MCF 10A (cell line): ENCODE results near the gene MFAP4. TPM values are rescaled to one million over a fixed set of nuclear protein-coding genes. Genes with fewer than 3 reads are reported as not detected.

Source experiments
- BruUV-seq: library from RNA; stranded (reverse); fragments of 400-500 nt; replicated peaks from 2 replicates; lab custom pipeline; 2021; lab: Mats Ljungman, UMichigan
- CTCF ChIA-PET: fragments of 300-600 bp; sonication (Branson Sonifier 250); formaldehyde crosslinking; extraction: SDS; loops from one replicate; lab custom pipeline; 2021; ENCODE audit warnings: antibody characterized with exemption, inconsistent platforms; lab: Yijun Ruan, JAX
- POLR2A ChIA-PET: fragments of 300-600, 350-650 bp; sonication (Branson Sonifier 250); formaldehyde crosslinking; extraction: SDS; loops from one replicate; lab custom pipeline; 2020; ENCODE audit warnings: antibody characterized with exemption, inconsistent platforms; lab: Yijun Ruan, JAX
- DNase-seq: peaks from one replicate; pipeline ENCODE4 v3.0.0-alpha.2; 2018; ENCODE audit not compliant: unreplicated experiment
- H3K27ac Mint-ChIP-seq: one replicate; pipeline ENCODE4 v1.8.0; 2022; ENCODE audit warnings: mild to moderate bottlenecking, low read depth, mixed read lengths; ENCODE audit not compliant: unreplicated experiment
- H3K27me3 Mint-ChIP-seq: one replicate; pipeline ENCODE4 v1.8.0; 2022; ENCODE audit warnings: mixed read lengths; ENCODE audit not compliant: insufficient read depth, unreplicated experiment
- H3K36me3 Mint-ChIP-seq: one replicate; pipeline ENCODE4 v1.8.0; 2022; ENCODE audit warnings: mild to moderate bottlenecking, moderate library complexity, mixed read lengths; ENCODE audit not compliant: insufficient read depth, unreplicated experiment
- H3K4me1 Mint-ChIP-seq: one replicate; pipeline ENCODE4 v1.8.0; 2022; ENCODE audit warnings: mixed read lengths; ENCODE audit not compliant: insufficient read depth, unreplicated experiment
- H3K4me3 Mint-ChIP-seq: one replicate; pipeline ENCODE4 v1.8.0; 2022; ENCODE audit warnings: mild to moderate bottlenecking, moderate library complexity, mixed read lengths; ENCODE audit not compliant: unreplicated experiment
- H3K9me3 Mint-ChIP-seq: one replicate; pipeline ENCODE4 v1.8.0; 2022; ENCODE audit warnings: mixed read lengths; ENCODE audit not compliant: unreplicated experiment
- CTCF ChIP-seq: fragments of 200-600 bp; IDR thresholded peaks from one replicate; pipeline ENCODE4 v1.8.0; 2022; ENCODE audit warnings: antibody characterized with exemption, mild to moderate bottlenecking; ENCODE audit not compliant: unreplicated experiment
- intact Hi-C: fragments of 100-400 bp; cut with micrococcal nuclease; formaldehyde crosslinking; loops from 2 replicates; pipeline ENCODE4 v1.14.1; 2022
- total RNA-seq: library from RNA; stranded (reverse); gene quantifications from 2 replicates; pipeline ENCODE4 v1.2.3, GENCODE V29; 2022

Gene MFAP4
- total RNA-seq, 1 experiment from 2014 or later: not detected

GRCh38 chr17:19380481-19381301, 6.3 kb downstream of the MFAP4 start:
- no peak for TF ChIP-seq CTCF
- intact Hi-C loops: no loop called here
- Mint-ChIP-seq H3K27ac (no peak overlapping the region), H3K4me3 (no peak overlapping the region), H3K36me3 (peaks cover 28% of the 10 kb centered on the region), H3K27me3 (no peaks in the 10 kb centered on the region), H3K4me1 (peaks cover 26% of the 10 kb centered on the region), H3K9me3 (no peaks in the 10 kb centered on the region)
- POLR2A ChIA-PET: interaction anchor here (0.5 to 3.6 kb wide), 3 partner anchors 68 to 280 kb away, joined by 3 to 54 read pairs (median 3); no protein-coding TSS in a partner anchor
- no peak for DNase-seq
- no TSS peak for BruUV-seq
- CTCF ChIA-PET: interaction anchor here (0.6 to 2.2 kb wide), 4 partner anchors 18 to 166 kb away, joined by 3 to 17 read pairs (median 3); partner anchors contain the start of gene B9D1

DNA sequence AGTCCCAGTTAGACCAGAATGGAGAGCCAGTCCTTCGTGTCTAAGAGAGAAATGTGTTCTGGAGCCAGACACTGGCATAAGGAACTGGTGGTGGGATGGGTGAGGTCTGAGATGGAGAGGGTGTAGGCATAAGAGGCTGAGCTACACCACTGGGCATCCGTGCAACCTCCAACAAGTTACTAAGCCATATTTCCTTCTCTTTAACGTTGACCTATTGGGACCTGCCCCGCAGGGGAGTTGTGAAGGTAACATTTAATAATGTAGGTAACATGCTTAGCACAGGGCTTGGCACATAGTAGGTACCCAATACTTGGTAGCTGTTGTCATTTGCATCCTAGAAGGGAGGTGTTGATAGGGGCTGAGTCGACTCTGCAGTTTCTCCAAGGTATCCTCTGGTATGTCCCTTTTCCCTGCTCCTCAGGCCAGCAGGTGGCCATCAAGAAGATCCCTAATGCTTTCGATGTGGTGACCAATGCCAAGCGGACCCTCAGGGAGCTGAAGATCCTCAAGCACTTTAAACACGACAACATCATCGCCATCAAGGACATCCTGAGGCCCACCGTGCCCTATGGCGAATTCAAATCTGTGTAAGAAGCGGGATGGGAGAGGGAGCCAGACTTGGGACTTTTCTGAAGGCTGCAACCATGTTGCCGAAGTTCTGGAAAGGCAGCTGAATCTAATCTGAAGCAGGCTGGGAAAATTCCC, 7.5 kb downstream of the MFAP4 start:
- CTCF ChIA-PET: interaction anchor here (1.3 to 2.2 kb wide), 2 partner anchors 16 to 68 kb away, joined by 3 to 17 read pairs; no protein-coding TSS in a partner anchor
- Mint-ChIP-seq H3K4me3 (peak overlapping the region; percentile 94), H3K36me3 (peaks cover 24% of the 10 kb centered on the region), H3K27me3 (no peaks in the 10 kb centered on the region), H3K27ac (peak overlapping the region; percentile 99), H3K4me1 (peaks cover 23% of the 10 kb centered on the region), H3K9me3 (no peaks in the 10 kb centered on the region)
- POLR2A ChIA-PET: interaction anchor here (1.9 to 3.6 kb wide), 2 partner anchors 69 to 375 kb away, joined by 6 to 54 read pairs; no protein-coding TSS in a partner anchor
- intact Hi-C loops: loop anchor here (5.0 kb wide), 2 partner anchors 68 to 373 kb away; no protein-coding TSS in a partner anchor
- no peak for DNase-seq
- no peak for TF ChIP-seq CTCF
- no TSS peak for BruUV-seq

DNA sequence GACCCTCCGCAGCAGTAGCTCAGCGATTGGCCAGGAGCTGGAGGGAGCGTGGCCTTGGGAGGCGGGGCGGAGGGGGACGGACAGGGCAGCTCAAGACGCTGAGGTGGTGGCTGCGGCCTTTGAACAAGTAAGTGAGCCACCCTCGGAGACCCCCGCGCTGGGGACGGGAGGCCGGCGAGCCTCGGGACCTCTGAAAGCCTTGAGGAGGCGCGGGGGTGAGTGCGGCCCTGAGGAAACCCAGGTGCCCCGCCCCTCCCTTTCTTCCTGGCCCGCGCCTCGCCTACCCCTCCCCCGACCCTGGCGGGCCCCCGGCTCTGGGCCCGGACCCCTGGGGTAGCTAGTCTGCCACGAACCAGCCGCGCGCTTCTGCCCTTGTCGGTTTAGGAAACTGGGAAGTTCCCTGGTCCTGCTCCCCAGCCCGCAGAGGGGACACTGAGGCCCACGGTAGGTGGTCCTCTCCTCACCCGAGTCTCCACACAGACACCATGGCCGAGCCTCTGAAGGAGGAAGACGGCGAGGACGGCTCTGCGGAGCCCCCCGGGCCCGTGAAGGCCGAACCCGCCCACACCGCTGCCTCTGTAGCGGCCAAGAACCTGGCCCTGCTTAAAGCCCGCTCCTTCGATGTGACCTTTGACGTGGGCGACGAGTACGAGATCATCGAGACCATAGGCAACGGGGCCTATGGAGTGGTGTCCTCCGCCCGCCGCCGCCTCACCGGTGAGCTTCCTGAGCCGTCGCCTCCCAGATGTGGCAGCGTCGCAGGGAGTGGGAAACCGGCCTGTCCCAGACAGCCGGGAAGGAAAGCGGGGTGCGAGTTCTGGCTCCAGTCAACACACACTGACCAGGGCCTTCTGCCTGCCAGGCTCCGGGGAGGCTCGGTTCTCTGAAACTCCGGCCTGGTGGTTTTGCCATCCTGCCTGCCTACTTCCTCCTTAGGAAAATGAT, 8.3 kb downstream of the MFAP4 start, which contains the start of gene MAPK7:
Gene MAPK7 (plus strand): TSS at position 83 of the 945 bp plus-strand sequence. CDS start 403 bp downstream, at position 486.
- BruUV-seq: no TSS peak
- no peak for TF ChIP-seq CTCF
- H3K4me3 Mint-ChIP-seq: peak within 1 kb of the TSS; percentile 94

More for the DNA sequence above, 8.3 kb downstream of the MFAP4 start, which contains the start of gene MAPK7:
- no peak for DNase-seq
- Mint-ChIP-seq H3K27me3 (no peaks in the 10 kb centered on the region), H3K4me1 (peaks cover 16% of the 10 kb centered on the region), H3K36me3 (peaks cover 24% of the 10 kb centered on the region), H3K27ac (peak within 1 kb of the TSS; percentile 99), H3K9me3 (no peaks in the 10 kb centered on the region)
- ChIA-PET CTCF (interaction anchor here (0.6 to 2.2 kb wide), 9 partner anchors 15 to 341 kb away, joined by 3 to 36 read pairs (median 4); partner anchors contain the start of gene B9D1), POLR2A (interaction anchor here (0.6 to 3.6 kb wide), 30 partner anchors 8 to 1064 kb away, joined by 3 to 54 read pairs (median 3); partner anchors contain the start of genes ALDH3A2, B9D1, MFAP4 and SMCR8)
- intact Hi-C loops: loop anchor here (5.0 kb wide), 2 partner anchors 69 to 374 kb away; no protein-coding TSS in a partner anchor
